Caco-2 (cell line): ENCODE results near the gene PCSK9. TPM values are rescaled to one million over a fixed set of nuclear protein-coding genes. Genes with fewer than 3 reads are reported as not detected.

ENCODE experiments used
- BruUV-seq: library from RNA; stranded (reverse); fragments of 400-500 nt; replicated peaks from 2 replicates; lab custom pipeline; 2021; lab: Mats Ljungman, UMichigan
- CTCF ChIA-PET: fragments of 300-600 bp; sonication (Branson Sonifier 250); formaldehyde crosslinking; loops from one replicate; lab custom pipeline; 2022; ENCODE audit warnings: antibody characterized with exemption; lab: Charles Lee
- POLR2A ChIA-PET: fragments of 300-600 bp; sonication (Branson Sonifier 250); formaldehyde crosslinking; loops from one replicate; lab custom pipeline; 2022; ENCODE audit warnings: antibody characterized with exemption; lab: Charles Lee
- DNase-seq, 2 experiments: peaks; one replicate each; pipeline versions ENCODE4 v3.0.0 to v3.0.0-alpha.2; 2020 to 2022
- H3K27me3 ChIP-seq: replicated peaks from 2 replicates; pipeline ENCODE4 v1.6.0; 2011; ENCODE audit warnings: low read length; ENCODE audit not compliant: control insufficient read depth, insufficient read depth
- H3K36me3 ChIP-seq: 2 replicates; pipeline ENCODE4 v1.5.1; 2011; ENCODE audit warnings: low read length; ENCODE audit not compliant: control insufficient read depth, insufficient read depth
- H3K4me1 ChIP-seq: fragments of 250-450 bp; sonication (Bioruptor Pico); 2 replicates; pipeline ENCODE4 v1.5.1; 2020; ENCODE audit warnings: mild to moderate bottlenecking
- H3K4me3 ChIP-seq: 2 replicates; pipeline ENCODE4 v1.5.1; 2011; ENCODE audit warnings: low read depth, mild to moderate bottlenecking, control low read depth, low read length
- H3K9me3 ChIP-seq: fragments of 250-450 bp; sonication (Bioruptor Pico); 2 replicates; pipeline ENCODE4 v1.5.1; 2020; ENCODE audit warnings: mild to moderate bottlenecking, moderate library complexity
- H3K27ac Mint-ChIP-seq: one replicate; pipeline ENCODE4 v1.8.0; 2022; ENCODE audit warnings: mixed read lengths; ENCODE audit not compliant: unreplicated experiment
- H3K27me3 Mint-ChIP-seq: one replicate; pipeline ENCODE4 v1.8.0; 2022; ENCODE audit warnings: mixed read lengths; ENCODE audit not compliant: insufficient read depth, unreplicated experiment
- H3K36me3 Mint-ChIP-seq: one replicate; pipeline ENCODE4 v1.8.0; 2022; ENCODE audit warnings: mild to moderate bottlenecking, mixed read lengths; ENCODE audit not compliant: insufficient read depth, unreplicated experiment
- H3K4me1 Mint-ChIP-seq: one replicate; pipeline ENCODE4 v1.8.0; 2022; ENCODE audit warnings: low read depth, mixed read lengths; ENCODE audit not compliant: unreplicated experiment
- H3K4me3 Mint-ChIP-seq: one replicate; pipeline ENCODE4 v1.8.0; 2022; ENCODE audit warnings: mild to moderate bottlenecking, moderate library complexity, mixed read lengths; ENCODE audit not compliant: unreplicated experiment
- H3K9me3 Mint-ChIP-seq: one replicate; pipeline ENCODE4 v1.8.0; 2022; ENCODE audit warnings: mixed read lengths; ENCODE audit not compliant: unreplicated experiment
- CTCF ChIP-seq, 2 experiments: fragments of 200-600 bp in 1 of 2; IDR thresholded peaks; 1 replicate in 1 of 2; 2 replicates in 1 of 2; pipeline versions ENCODE4 v1.5.1 to v1.8.0; 2011 to 2022; ENCODE audit warnings: antibody characterized with exemption in 1 of 2, control low read depth in 1 of 2, inconsistent platforms in 1 of 2, low read depth in 1 of 2, low read length in 1 of 2, mild to moderate bottlenecking in 1 of 2, moderate library complexity in 1 of 2; ENCODE audit not compliant: insufficient read depth in 1 of 2, severe bottlenecking in 1 of 2, unreplicated experiment in 1 of 2
- intact Hi-C: fragments of 100-400 bp; cut with micrococcal nuclease; formaldehyde crosslinking; loops from one replicate; pipeline ENCODE4 v1.10.0; 2022; ENCODE audit not compliant: unreplicated experiment
- total RNA-seq: library from RNA; stranded (reverse); gene quantifications from 2 replicates; pipeline ENCODE4 v1.2.3, GENCODE V29; 2022

PCSK9 gene
- total RNA-seq, 1 experiment from 2014 or later = 29.4 TPM

DNA sequence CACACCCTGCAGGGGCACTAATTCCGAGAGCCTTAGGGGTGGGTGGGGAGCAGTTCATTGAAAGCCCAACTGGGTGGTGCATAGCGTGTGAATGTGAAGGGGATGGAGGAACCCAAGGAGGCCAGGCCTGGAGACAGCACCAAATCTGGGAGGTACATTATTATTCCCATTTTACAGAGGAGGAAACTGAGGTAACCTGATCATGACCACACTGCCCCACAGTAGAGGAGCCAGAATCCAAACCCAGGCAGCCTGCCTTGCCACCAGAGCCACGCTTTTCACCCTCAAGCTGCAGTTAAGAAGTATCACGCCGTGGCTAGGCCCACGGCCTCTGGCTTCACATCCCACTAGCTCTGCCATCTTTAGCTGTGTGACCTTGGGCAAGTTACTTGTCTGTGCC lies 41.2 kb upstream of the PCSK9 start:
- no peaks in the 10 kb centered on the region for H3K9me3 ChIP-seq
- no peaks in the 10 kb centered on the region for H3K27me3 ChIP-seq
- H3K36me3 ChIP-seq = no peaks in the 10 kb centered on the region
- no TSS peak for BruUV-seq
- no peaks in the 10 kb centered on the region for H3K4me1 ChIP-seq
- TF ChIP-seq CTCF (IDR thresholded peaks at IDR 0.05; ENCODE audit: insufficient read depth in 1 of 2, low read depth in 1 of 2, low read length in 1 of 2, severe bottlenecking in 1 of 2, unreplicated experiment in 1 of 2) = no peak
- Mint-ChIP-seq H3K9me3 (no peaks in the 10 kb centered on the region), H3K4me1 (peaks cover 8% of the 10 kb centered on the region), H3K36me3 (no peaks in the 10 kb centered on the region), H3K27me3 (peaks cover 4% of the 10 kb centered on the region), H3K27ac (no peak overlapping the region), H3K4me3 (no peak overlapping the region)
- ChIA-PET CTCF (interaction anchor here (0.5 kb wide), 1 partner anchor 8 kb away, joined by 3 read pairs; no protein-coding TSS in a partner anchor), POLR2A (no interaction called here)
- intact Hi-C loops = no loop called here
- DNase-seq = no peak
- no peak overlapping the region for H3K4me3 ChIP-seq

- no peaks in the 10 kb centered on the region for H3K36me3 Mint-ChIP-seq
Observed at GRCh38 chr1:54998677-54999076, 40.7 kb upstream of the PCSK9 start, which contains the start of gene BSND. Gene BSND, plus strand, starts transcription at chr1:54998933. Its CDS starts 254 bp downstream, at chr1:54999187.

More at GRCh38 chr1:54998677-54999076, 40.7 kb upstream of the PCSK9 start, which contains the start of gene BSND:
- intact Hi-C loops = no loop called here
- DNase-seq = no peak
- TF ChIP-seq CTCF (IDR thresholded peaks at IDR 0.05; ENCODE audit: insufficient read depth in 1 of 2, low read depth in 1 of 2, low read length in 1 of 2, severe bottlenecking in 1 of 2, unreplicated experiment in 1 of 2) = no peak
- Histone ChIP-seq H3K4me1 (no peaks in the 10 kb centered on the region), H3K9me3 (no peaks in the 10 kb centered on the region), H3K36me3 (no peaks in the 10 kb centered on the region), H3K4me3 (no peak within 1 kb of the TSS), H3K27me3 (no peaks in the 10 kb centered on the region)
- Mint-ChIP-seq H3K27ac (no peak within 1 kb of the TSS), H3K27me3 (peaks cover 4% of the 10 kb centered on the region), H3K4me3 (no peak within 1 kb of the TSS), H3K4me1 (peaks cover 8% of the 10 kb centered on the region), H3K9me3 (no peaks in the 10 kb centered on the region)
- ChIA-PET CTCF (interaction anchor here (0.5 kb wide), 1 partner anchor 9 kb away, joined by 3 read pairs; no protein-coding TSS in a partner anchor), POLR2A (no interaction called here)
- no TSS peak for BruUV-seq
